Endodermal cell (in vitro differentiated cells): ENCODE data around the gene AK8. TPM values are rescaled to one million over a fixed set of nuclear protein-coding genes. Genes with fewer than 3 reads are reported as not detected.

Experiments used
- DNase-seq: peaks from one replicate; pipeline ENCODE4 v3.0.0-alpha.2; 2017
- H3K27ac ChIP-seq: 2 replicates; pipeline ENCODE4 v1.5.1; 2013; ENCODE audit warnings: mild to moderate bottlenecking, low read depth, low read length, moderate library complexity
- H3K27me3 ChIP-seq: 2 replicates; pipeline ENCODE4 v1.6.1; 2013; ENCODE audit warnings: mild to moderate bottlenecking, low read length, moderate library complexity; ENCODE audit not compliant: insufficient read depth, control insufficient read depth, poor library complexity, severe bottlenecking
- H3K36me3 ChIP-seq: 2 replicates; pipeline ENCODE4 v1.7.0; 2013; ENCODE audit warnings: mild to moderate bottlenecking, low read length, moderate library complexity; ENCODE audit not compliant: control insufficient read depth, insufficient read depth
- H3K4me1 ChIP-seq: one replicate; pipeline ENCODE4 v1.7.0; 2013; ENCODE audit warnings: low read length; ENCODE audit not compliant: control insufficient read depth, insufficient read depth
- H3K4me3 ChIP-seq: 2 replicates; pipeline ENCODE4 v1.5.1; 2013; ENCODE audit warnings: mild to moderate bottlenecking, low read length, moderate library complexity
- H3K9ac ChIP-seq: 2 replicates; pipeline ENCODE4 v1.6.1; 2013; ENCODE audit warnings: mild to moderate bottlenecking, low read length, moderate library complexity; ENCODE audit not compliant: poor library complexity, severe bottlenecking; ENCODE audit errors: extremely low read depth
- H3K9me3 ChIP-seq: 2 replicates; pipeline ENCODE4 v1.6.1; 2013; ENCODE audit warnings: mild to moderate bottlenecking, low read length, moderate library complexity; ENCODE audit not compliant: control insufficient read depth
- H3K27ac Mint-ChIP-seq: 2 replicates; pipeline ENCODE4 v1.8.0; 2020; ENCODE audit warnings: mixed read lengths
- H3K27me3 Mint-ChIP-seq: 2 replicates; pipeline ENCODE4 v1.8.0; 2021; ENCODE audit warnings: mild to moderate bottlenecking, mixed read lengths; ENCODE audit not compliant: insufficient read depth
- H3K36me3 Mint-ChIP-seq: 2 replicates; pipeline ENCODE4 v1.8.0; 2020; ENCODE audit warnings: low read depth, mixed read lengths
- H3K4me1 Mint-ChIP-seq: 2 replicates; pipeline ENCODE4 v1.8.0; 2020; ENCODE audit warnings: mixed read lengths
- H3K4me3 Mint-ChIP-seq: 2 replicates; pipeline ENCODE4 v1.8.0; 2020; ENCODE audit warnings: mild to moderate bottlenecking, moderate library complexity, mixed read lengths
- H3K9me3 Mint-ChIP-seq: 2 replicates; pipeline ENCODE4 v1.8.0; 2020; ENCODE audit warnings: mild to moderate bottlenecking, mixed read lengths
- WGBS, 2 experiments: methylation state at CpG; one replicate each; pipeline versions ENCODE4 v1.1.5 to v1.1.7; 2013; ENCODE audit warnings: missing lambda C conversion rate in 2 of 2, mixed read lengths in 1 of 2; ENCODE audit not compliant: insufficient coverage in 1 of 2, insufficient read length in 1 of 2; 5-methylcytosine and 5-hydroxymethylcytosine counted together
- total RNA-seq, 2 donors: library from RNA; stranded (reverse); fragmentation: NEBNext Ultra II Directional in 1 of 2; extraction: Animal tissue kit (Norgen Biotek cat#: 25700) in 1 of 2; gene quantifications; 2 replicates in 1 of 2; 3 replicates in 1 of 2; pipeline ENCODE4 v1.2.1, GENCODE V29; 2021
- TF ChIP-seq, protein P1 (sequence below): fragments of 200-600 bp; sonication (generic); conservative IDR thresholded peaks from 2 replicates; pipeline ENCODE4 v1.5.0; 2021; ENCODE audit warnings: antibody characterized with exemption, mild to moderate bottlenecking

The AK8 gene
- total RNA-seq, 2 donors from 2014 or later: 1.3 to 2.6 TPM

DNA sequence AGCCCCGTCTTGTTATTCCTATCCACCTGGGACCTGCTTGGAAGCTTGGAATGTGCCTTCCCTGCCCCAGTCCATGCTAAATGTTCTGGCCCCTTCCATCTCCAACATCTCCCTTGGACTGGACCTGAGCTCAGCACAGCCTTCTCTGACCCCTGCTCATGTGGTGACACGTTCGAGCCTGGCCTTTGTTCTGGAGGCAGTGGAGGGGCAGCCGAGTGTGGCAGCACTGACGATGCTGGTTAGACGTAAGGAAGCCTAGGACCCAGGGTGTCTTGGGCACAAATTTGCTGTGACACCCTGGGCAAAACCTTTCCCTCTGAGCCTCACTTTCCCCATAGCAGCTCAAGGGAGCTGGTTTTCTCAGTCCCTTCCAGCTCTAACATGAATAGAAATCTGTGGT, 4.5 kb upstream of the AK8 start:
- Histone ChIP-seq H3K4me1 (no peaks in the 10 kb centered on the region), H3K27ac (no peak overlapping the region), H3K4me3 (no peak overlapping the region), H3K36me3 (no peaks in the 10 kb centered on the region), H3K27me3 (peaks cover 2% of the 10 kb centered on the region), H3K9ac (no peak overlapping the region), H3K9me3 (no peaks in the 10 kb centered on the region)
- Mint-ChIP-seq H3K9me3 (no peaks in the 10 kb centered on the region), H3K27me3 (peaks cover 6% of the 10 kb centered on the region), H3K4me3 (no peak overlapping the region), H3K4me1 (no peaks in the 10 kb centered on the region), H3K36me3 (no peaks in the 10 kb centered on the region), H3K27ac (no peak overlapping the region)
- WGBS, 2 experiments: 77 to 84% methylated on average over 6 of the region's 6 CpGs
- no peak for DNase-seq
- TF ChIP-seq, protein P1, sequence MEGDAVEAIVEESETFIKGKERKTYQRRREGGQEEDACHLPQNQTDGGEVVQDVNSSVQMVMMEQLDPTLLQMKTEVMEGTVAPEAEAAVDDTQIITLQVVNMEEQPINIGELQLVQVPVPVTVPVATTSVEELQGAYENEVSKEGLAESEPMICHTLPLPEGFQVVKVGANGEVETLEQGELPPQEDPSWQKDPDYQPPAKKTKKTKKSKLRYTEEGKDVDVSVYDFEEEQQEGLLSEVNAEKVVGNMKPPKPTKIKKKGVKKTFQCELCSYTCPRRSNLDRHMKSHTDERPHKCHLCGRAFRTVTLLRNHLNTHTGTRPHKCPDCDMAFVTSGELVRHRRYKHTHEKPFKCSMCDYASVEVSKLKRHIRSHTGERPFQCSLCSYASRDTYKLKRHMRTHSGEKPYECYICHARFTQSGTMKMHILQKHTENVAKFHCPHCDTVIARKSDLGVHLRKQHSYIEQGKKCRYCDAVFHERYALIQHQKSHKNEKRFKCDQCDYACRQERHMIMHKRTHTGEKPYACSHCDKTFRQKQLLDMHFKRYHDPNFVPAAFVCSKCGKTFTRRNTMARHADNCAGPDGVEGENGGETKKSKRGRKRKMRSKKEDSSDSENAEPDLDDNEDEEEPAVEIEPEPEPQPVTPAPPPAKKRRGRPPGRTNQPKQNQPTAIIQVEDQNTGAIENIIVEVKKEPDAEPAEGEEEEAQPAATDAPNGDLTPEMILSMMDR: no peak

DNA sequence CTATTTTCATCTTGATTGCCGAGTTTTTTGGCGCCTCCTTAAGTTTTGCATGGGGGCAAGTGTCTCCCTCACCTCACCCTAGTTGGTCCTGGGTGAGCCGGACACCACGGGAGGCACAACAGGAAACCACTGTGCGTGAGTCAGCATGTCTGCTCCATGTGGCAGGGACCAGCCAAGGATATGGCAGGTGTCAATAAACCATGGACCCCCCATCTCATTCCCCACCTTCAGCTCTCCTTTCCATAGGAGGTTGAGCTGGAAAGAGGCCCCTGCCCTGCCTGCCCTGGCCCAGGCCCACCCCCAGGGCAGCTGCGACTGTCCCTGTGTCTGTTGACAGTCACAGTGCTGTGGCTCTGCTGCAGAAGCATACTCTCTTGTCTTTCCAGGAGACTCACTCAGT, 3.7 kb upstream of the AK8 start:
- Mint-ChIP-seq H3K27ac (no peak overlapping the region), H3K9me3 (no peaks in the 10 kb centered on the region), H3K4me1 (no peaks in the 10 kb centered on the region), H3K36me3 (no peaks in the 10 kb centered on the region), H3K27me3 (peaks cover 14% of the 10 kb centered on the region), H3K4me3 (no peak overlapping the region)
- DNase-seq: no peak
- Histone ChIP-seq H3K27me3 (peaks cover 10% of the 10 kb centered on the region), H3K9me3 (no peaks in the 10 kb centered on the region), H3K36me3 (no peaks in the 10 kb centered on the region), H3K4me1 (no peaks in the 10 kb centered on the region), H3K27ac (no peak overlapping the region), H3K9ac (no peak overlapping the region), H3K4me3 (no peak overlapping the region)
- 91 to 92% methylated on average over 6 of the region's 6 CpGs for WGBS, 2 experiments
- TF ChIP-seq, protein P1: no peak

DNA sequence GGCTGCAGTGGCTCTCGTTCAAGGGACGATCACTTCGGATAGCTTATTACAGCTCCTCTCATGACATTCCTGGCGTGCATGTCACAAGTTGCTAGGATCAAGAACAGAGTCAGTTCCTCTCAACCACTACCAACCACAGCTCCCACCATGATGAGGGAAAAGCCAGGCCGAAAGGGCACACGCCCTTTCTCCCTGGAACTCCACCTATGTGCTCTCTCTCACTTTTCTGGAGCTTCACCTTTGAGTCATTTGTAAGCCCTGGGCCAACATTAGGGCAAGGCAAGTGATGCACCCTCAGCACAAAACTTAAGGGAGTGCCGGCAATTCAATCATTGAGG, 2.2 kb upstream of the AK8 start:
- H3K4me1 ChIP-seq: no peaks in the 10 kb centered on the region
- H3K9ac ChIP-seq: no peak overlapping the region
- H3K36me3 Mint-ChIP-seq: no peaks in the 10 kb centered on the region
- WGBS, 2 experiments: 86 to 94% methylated on average over 5 to 7 of the region's 7 CpGs
- no peaks in the 10 kb centered on the region for H3K36me3 ChIP-seq
- no peaks in the 10 kb centered on the region for H3K9me3 Mint-ChIP-seq
- no peaks in the 10 kb centered on the region for H3K4me1 Mint-ChIP-seq
- peaks cover 24% of the 10 kb centered on the region for H3K27me3 ChIP-seq
- H3K4me3 ChIP-seq: no peak overlapping the region
- no peak for DNase-seq
- H3K27me3 Mint-ChIP-seq: peaks cover 30% of the 10 kb centered on the region
- H3K9me3 ChIP-seq: no peaks in the 10 kb centered on the region
- TF ChIP-seq, protein P1: no peak
- H3K4me3 Mint-ChIP-seq: no peak overlapping the region
- H3K27ac ChIP-seq: no peak overlapping the region
- H3K27ac Mint-ChIP-seq: no peak overlapping the region
